Measurements from ENCODE around the gene ATF7.

- TF ChIP-seq CTCF (IDR thresholded peaks at IDR 0.05; ENCODE audit: low read depth, low read length, poor library complexity, severe bottlenecking) (no peak), EZH2phosphoT487 (IDR thresholded peaks at IDR 0.05; ENCODE audit: borderline replicate concordance, low read length) (no peak)
Measured at GRCh38 chr12:53567961-53568808, 58.0 kb downstream of the ATF7 start.

Measured in DOHH2 (cell line).